ENCODE measurements around the gene AHRR.
"Not testable (repeated sequence)": the region's sequence is repeated elsewhere in the genome, so short reads cannot be mapped to it uniquely, and the experiment has no call there.

The AHRR gene

DNA sequence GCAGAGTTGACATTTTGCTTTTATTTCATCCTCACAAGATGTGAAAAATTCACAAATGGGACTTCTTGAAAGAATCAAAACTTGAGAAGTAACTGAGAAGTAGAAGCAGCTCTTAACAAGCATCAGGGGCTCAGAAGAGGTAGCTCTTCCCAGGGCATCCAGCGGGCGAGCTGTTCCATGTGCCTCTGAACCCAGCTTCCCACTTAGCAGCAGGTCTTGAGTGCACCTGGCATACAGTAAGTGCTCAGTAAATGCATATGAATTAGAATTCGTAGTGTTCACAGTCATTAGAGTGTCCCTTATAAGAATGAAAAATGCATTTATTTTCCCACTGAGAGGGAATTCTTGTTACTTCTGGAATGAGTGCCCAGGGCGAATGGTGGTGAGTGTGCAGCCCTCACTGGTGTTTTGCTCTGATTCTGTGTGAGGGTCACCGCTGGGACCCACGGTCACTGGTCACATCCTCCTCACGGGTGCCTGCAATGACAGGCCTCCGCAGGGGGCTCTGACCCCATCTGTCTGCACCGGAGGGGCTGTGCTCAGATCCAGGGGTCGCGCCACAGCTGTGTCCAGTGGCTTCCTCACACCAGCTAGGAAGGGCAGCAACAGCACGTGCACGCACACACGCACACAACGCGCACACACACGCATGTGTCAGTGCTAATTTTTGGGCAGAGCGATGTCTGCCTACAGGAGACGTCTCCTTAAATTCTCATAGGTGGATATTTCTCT lies 148.4 kb downstream of the AHRR start:
- no peak for DNase-seq (ENCODE audit: low read depth)
- TF ChIP-seq, protein P1, sequence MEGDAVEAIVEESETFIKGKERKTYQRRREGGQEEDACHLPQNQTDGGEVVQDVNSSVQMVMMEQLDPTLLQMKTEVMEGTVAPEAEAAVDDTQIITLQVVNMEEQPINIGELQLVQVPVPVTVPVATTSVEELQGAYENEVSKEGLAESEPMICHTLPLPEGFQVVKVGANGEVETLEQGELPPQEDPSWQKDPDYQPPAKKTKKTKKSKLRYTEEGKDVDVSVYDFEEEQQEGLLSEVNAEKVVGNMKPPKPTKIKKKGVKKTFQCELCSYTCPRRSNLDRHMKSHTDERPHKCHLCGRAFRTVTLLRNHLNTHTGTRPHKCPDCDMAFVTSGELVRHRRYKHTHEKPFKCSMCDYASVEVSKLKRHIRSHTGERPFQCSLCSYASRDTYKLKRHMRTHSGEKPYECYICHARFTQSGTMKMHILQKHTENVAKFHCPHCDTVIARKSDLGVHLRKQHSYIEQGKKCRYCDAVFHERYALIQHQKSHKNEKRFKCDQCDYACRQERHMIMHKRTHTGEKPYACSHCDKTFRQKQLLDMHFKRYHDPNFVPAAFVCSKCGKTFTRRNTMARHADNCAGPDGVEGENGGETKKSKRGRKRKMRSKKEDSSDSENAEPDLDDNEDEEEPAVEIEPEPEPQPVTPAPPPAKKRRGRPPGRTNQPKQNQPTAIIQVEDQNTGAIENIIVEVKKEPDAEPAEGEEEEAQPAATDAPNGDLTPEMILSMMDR (IDR thresholded peaks at IDR 0.05; ENCODE audit: insufficient read depth, low read depth, low read length, missing control alignments), result no peak

DNA sequence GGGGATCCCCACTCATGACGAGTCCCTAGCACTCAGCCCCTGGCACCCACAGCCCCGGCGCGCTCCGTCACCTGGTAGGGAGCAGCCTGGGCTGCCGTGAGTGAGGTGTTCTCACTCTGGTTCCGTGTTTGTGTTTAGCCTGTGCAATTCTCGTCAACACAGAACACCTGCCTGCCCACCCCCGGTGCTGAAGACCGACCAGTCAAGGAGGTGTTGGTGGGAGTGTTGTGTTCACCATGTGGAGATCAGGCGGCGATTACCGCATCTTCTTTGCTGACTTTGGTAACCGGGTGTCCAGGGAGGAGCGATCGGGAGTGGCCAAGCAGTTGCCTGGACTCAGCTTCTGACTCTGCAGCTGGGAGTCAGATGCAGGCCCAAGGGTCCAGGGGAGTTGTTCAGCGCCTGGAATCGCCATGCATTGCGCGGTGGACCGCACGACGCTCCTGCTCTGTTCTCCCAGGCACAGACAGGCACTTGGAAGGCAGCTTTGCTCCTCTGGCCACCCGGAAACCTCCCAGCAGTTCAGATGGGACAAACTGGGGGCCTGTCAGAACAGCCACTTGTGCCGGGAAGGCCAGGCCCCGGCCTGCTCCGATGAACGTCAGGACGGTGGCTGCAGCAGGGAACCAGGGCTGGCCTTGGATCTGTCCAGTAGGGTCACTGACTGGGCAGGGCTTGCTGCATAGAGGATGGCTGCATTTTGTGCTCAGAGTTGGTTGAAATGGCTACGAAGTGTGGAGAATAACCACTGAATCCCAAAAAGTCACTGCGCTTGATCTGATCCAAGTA lies 149.6 kb downstream of the AHRR start:
- peak overlapping the region; percentile 95 for H3K4me3 ChIP-seq (ENCODE audit: low read depth, low read length)
- TF ChIP-seq, protein P1 (IDR thresholded peaks at IDR 0.05; ENCODE audit: insufficient read depth, low read depth, low read length, missing control alignments), result no peak
- no peak for DNase-seq (ENCODE audit: low read depth)

More for the DNA sequence above, 148.4 kb downstream of the AHRR start:
- no peak overlapping the region for H3K4me3 ChIP-seq (ENCODE audit: low read depth, low read length)

DNA sequence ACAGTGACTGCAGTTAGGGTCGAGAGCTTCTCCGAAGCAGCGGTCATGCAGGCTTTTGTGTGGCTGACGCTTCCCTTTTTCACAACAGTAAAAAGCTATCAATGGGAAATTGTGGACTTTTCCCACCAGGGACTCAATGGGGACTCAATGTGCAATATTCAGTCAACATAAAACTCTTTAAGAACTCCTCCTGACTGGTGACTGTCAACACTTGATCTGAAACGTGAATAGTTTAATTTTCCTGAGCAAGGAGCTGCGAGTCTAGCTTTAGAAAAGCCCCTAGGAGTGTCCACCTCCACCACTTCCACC lies 150.2 kb downstream of the AHRR start:
- DNase-seq (ENCODE audit: low read depth), result no peak
- H3K4me3 ChIP-seq (ENCODE audit: low read depth, low read length), result peak overlapping the region; percentile 95
- TF ChIP-seq, protein P1 (IDR thresholded peaks at IDR 0.05; ENCODE audit: insufficient read depth, low read depth, low read length, missing control alignments), result no peak

DNA sequence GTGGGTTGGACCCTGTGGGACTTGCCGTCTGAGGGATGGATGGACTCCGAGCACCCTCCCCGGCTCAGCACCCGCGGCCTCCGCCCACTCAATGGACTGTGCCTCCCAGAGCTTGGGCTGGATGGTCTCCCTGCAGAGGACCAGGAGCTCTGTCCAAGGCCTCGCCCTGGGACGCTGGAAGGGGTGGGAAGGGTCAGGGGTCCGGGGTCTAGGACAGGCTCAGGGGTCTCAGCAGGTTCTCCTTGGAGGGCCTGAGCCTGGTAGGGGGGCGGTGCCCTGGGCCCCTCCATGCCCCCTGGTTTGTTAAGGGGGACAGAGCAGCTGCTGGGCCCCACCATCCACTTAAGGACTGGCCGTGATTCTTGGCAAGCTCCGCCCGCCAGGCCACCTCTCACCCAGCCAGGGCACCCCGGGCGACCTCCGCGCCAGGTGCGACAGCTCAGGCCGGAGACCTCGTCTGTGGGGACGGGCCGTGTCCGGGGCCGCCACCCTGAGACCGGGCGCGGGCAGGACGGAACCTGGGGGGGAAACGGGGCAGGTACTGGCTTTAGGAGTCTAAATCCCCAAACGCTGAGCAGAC lies 150.7 kb downstream of the AHRR start:
- DNase-seq (ENCODE audit: low read depth), result peak; percentile 26
- H3K4me3 ChIP-seq (ENCODE audit: low read depth, low read length), result peak overlapping the region; percentile 95
- TF ChIP-seq, protein P1 (IDR thresholded peaks at IDR 0.05; ENCODE audit: insufficient read depth, low read depth, low read length, missing control alignments), result no peak

DNA sequence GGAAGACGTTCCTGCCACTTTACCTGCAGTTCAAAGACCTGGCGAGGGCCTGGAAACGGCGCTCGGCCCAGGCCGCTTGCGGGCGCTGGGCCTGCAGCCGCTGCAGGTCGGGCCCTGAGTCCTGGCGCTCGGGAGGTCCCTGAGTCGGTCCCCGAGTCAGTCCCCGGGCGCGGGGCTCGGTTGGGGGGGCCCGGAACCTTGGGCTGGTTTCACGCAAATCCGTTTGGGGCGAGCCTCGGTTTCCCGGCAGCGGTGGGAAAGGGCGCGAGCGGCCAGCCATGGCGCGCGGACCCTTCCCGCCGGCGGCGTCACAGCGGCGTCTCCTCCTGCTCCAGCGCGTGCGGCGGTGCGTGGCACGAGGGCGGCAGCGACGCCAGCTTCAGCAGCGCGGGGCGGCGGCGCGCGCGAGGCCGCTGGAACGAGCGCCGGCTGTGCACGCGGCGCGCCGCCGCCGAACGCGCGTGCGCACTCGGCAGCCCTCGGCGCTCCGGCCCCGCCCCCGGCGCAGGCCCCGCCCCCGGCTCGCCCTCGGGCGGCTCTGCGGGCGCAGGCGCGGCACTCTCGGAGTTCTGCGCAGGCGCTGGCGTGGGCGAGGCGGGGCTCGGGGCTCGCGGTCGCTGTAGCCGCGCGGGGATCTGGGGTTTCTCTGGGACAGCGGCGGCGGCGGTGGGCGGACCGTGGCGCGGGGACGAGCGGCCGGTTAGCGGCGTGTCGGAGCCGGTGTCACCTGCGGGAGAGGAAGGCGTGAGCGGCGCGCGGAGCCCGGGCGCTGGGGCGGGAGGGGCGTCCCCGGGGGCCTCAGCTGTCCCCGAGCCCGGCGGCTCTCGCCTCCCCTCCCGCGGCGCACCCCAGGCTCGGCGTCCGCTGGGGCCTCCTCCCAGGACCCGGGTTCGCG lies 151.4 kb downstream of the AHRR start:
- DNase-seq (ENCODE audit: low read depth), result peak; percentile 94
- H3K4me3 ChIP-seq (ENCODE audit: low read depth, low read length), result peak overlapping the region; percentile 95
- TF ChIP-seq, protein P1 (IDR thresholded peaks at IDR 0.05; ENCODE audit: insufficient read depth, low read depth, low read length, missing control alignments), result no peak

DNA sequence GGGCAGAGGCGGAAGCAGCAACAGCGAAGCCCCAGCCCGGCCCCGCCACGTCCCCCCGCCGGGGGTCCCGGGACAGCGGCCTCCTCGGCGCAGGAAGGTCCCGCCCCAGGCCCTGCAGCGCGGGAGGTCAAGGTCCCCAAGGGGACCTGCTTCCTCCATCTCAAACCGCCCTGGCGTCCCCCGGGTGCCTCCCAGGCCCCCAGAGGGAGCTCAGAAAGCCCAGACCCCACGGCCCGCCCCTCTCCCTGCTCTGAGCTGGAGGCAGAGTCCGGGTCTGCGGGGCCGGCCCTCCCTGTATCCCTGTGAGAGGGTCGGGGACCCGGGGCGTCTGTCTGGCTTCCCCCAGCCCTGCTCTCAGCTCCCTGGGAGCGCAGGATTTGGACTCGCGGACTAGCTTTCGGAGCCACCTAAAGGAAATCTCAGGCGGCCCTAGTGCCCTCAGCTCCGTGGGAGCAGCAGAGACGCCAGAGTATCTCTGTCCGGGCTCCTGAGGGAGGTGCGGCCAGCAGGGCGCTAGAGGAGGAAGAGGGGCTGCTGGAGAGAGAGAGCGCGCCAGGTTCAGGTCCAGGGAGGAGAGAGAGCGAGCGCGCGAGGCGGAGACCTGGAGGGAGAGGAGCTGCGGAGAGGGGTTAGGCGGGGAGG lies 152.2 kb downstream of the AHRR start:
- peak; percentile 41 for DNase-seq (ENCODE audit: low read depth)
- H3K4me3 ChIP-seq (ENCODE audit: low read depth, low read length), result peak overlapping the region; percentile 95
- TF ChIP-seq, protein P1 (IDR thresholded peaks at IDR 0.05; ENCODE audit: insufficient read depth, low read depth, low read length, missing control alignments), result no peak

DNA sequence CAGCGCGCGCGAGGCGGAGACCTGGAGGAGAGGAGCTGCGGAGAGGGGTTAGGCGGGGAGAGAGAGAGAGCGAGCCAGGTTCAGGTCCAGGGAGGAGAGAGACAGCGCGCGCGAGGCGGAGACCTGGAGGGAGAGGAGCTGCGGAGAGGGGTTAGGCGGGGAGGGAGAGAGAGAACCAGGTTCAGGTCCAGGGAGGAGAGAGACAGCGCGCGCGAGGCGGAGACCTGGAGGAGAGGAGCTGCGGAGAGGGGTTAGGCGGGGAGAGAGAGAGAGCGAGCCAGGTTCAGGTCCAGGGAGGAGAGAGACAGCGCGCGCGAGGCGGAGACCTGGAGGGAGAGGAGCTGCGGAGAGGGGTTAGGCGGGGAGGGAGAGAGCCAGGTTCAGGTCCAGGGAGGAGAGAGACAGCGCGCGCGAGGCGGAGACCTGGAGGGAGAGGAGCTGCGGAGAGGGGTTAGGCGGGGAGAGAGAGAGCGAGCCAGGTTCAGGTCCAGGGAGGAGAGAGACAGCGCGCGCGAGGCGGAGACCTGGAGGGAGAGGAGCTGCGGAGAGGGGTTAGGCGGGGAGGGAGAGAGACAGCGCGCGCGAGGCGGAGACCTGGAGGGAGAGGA lies 152.8 kb downstream of the AHRR start:
- not testable (repeated sequence) for DNase-seq (ENCODE audit: low read depth)
- peak overlapping the region; percentile 95 for H3K4me3 ChIP-seq (ENCODE audit: low read depth, low read length)
